HepG2 (cell line): Measurements from ENCODE around the gene SQSTM1. TPM values are rescaled to one million over a fixed set of nuclear protein-coding genes. Genes with fewer than 3 reads are reported as not detected.

Experiments
- ATAC-seq: fragments of 200-7000 bp; cut with Tn5 transposase; 3 replicates; pipeline ENCODE4 v1.9.1; 2020; ENCODE audit warnings: mild to moderate bottlenecking, moderate library complexity
- BruUV-seq: library from RNA; stranded (reverse); fragments of 400-500 nt; replicated peaks from 2 replicates; lab custom pipeline; 2021; lab: Mats Ljungman, UMichigan
- CTCF ChIA-PET: fragments of 300-600 bp; formaldehyde crosslinking; extraction: SDS; loops from one replicate; lab custom pipeline; 2021; ENCODE audit warnings: low total read pairs, inconsistent platforms, low intra/inter-chr PET ratio; lab: Yijun Ruan, JAX
- POLR2A ChIA-PET: fragments of 350-600 bp; sonication (Branson Sonifier 250); formaldehyde crosslinking; loops from one replicate; lab custom pipeline; 2020; ENCODE audit warnings: antibody characterized with exemption, inconsistent platforms; lab: Yijun Ruan, JAX
- DNase-seq: peaks from one replicate; pipeline ENCODE4 v3.0.0-alpha.2; 2015; ENCODE audit warnings: low spot score
- FAIRE-seq: peaks from 3 replicates; lab custom pipeline; 2011; peaks lifted over from hg19 to GRCh38; lab: Jason Lieb, UNC
- H2AFZ ChIP-seq: one replicate; pipeline ENCODE4 v1.6.1; 2011; ENCODE audit warnings: low read length, inconsistent platforms
- H3K27ac ChIP-seq: fragments of 300-600 bp; 3 replicates; pipeline ENCODE4 v1.8.0; 2011; ENCODE audit warnings: mixed run types, mild to moderate bottlenecking, mixed read lengths, low read length, inconsistent platforms; ENCODE audit not compliant: insufficient read depth; ENCODE audit errors: extremely low read length
- H3K27me3 ChIP-seq, 2 experiments: fragments of 200-600 bp in 1 of 2; 2 replicates in 1 of 2; 3 replicates in 1 of 2; pipeline versions ENCODE4 v1.6.0 to v1.8.0; 2011; ENCODE audit warnings: low read length in 2 of 2, mild to moderate bottlenecking in 2 of 2, moderate library complexity in 2 of 2, inconsistent platforms in 1 of 2; ENCODE audit not compliant: insufficient read depth in 2 of 2, control insufficient read depth in 1 of 2
- H3K36me3 ChIP-seq, 2 experiments: fragments of 200-600 bp in 1 of 2; replicated peaks in 1 of 2; 2 replicates in 1 of 2; 3 replicates in 1 of 2; pipeline versions ENCODE4 v1.5.1 to v1.8.0; 2011; ENCODE audit warnings: low read length in 2 of 2, inconsistent platforms in 1 of 2; ENCODE audit not compliant: insufficient read depth in 2 of 2, control insufficient read depth in 1 of 2
- H3K4me1 ChIP-seq: 2 replicates; pipeline ENCODE4 v1.5.1; 2012; ENCODE audit warnings: low read length, inconsistent platforms; ENCODE audit not compliant: insufficient read depth
- H3K4me2 ChIP-seq: 2 replicates; pipeline ENCODE4 v1.6.0; 2011; ENCODE audit warnings: low read depth, low read length, inconsistent platforms
- H3K4me3 ChIP-seq, 3 experiments: fragments of 200-600 bp in 1 of 3; sonication (generic), shearing (Covaris generic) in 1 of 3; replicated peaks in 1 of 3; 2 replicates each; pipeline ENCODE4 v1.5.1; 2011 to 2016; ENCODE audit warnings: low read length in 3 of 3, inconsistent platforms in 2 of 3, low read depth in 2 of 3, mild to moderate bottlenecking in 2 of 3, control low read depth in 1 of 3, mixed read lengths in 1 of 3; ENCODE audit not compliant: insufficient read depth in 1 of 3
- H3K79me2 ChIP-seq: one replicate; pipeline ENCODE4 v1.6.1; 2011; ENCODE audit warnings: low read length, inconsistent platforms; ENCODE audit not compliant: insufficient read depth
- H3K9ac ChIP-seq: 2 replicates; pipeline ENCODE4 v1.6.0; 2011; ENCODE audit warnings: mild to moderate bottlenecking, low read depth, low read length, inconsistent platforms; ENCODE audit not compliant: insufficient read depth
- H3K9me3 ChIP-seq: 2 replicates; pipeline ENCODE4 v1.5.1; 2012; ENCODE audit warnings: mild to moderate bottlenecking, low read length
- H4K20me1 ChIP-seq: 2 replicates; pipeline ENCODE4 v1.6.0; 2011; ENCODE audit warnings: inconsistent platforms, mild to moderate bottlenecking, low read length, moderate library complexity; ENCODE audit not compliant: insufficient read depth
- AGO2 ChIP-seq: fragments of 200-400 bp; formaldehyde crosslinking; optimal IDR thresholded peaks from 2 replicates; pipeline ENCODE3; 2017; ENCODE audit warnings: mild to moderate bottlenecking, low read depth, low read length, moderate library complexity
- CENPT ChIP-seq: sonication (generic); formaldehyde crosslinking; IDR thresholded peaks from 2 replicates; pipeline ENCODE4 v1.8.0; 2022; ENCODE audit warnings: low read depth, mild to moderate bottlenecking, moderate library complexity, missing genetic modification reagents
- HIVEP1 ChIP-seq: sonication (generic); formaldehyde crosslinking; IDR thresholded peaks from 2 replicates; pipeline ENCODE4 v1.4.0; 2020; ENCODE audit warnings: mild to moderate bottlenecking, missing genetic modification reagents
- HNRNPL ChIP-seq: fragments of 200-400 bp; formaldehyde crosslinking; IDR thresholded peaks from 2 replicates; pipeline ENCODE4 v1.6.1; 2017; ENCODE audit warnings: mild to moderate bottlenecking, low read depth, low read length
- POLR2A ChIP-seq, 2 experiments: IDR thresholded peaks; 2 replicates each; pipeline ENCODE4 v1.6.1; 2011; ENCODE audit warnings: low read depth in 2 of 2, low read length in 2 of 2, mild to moderate bottlenecking in 1 of 2, moderate library complexity in 1 of 2; ENCODE audit not compliant: insufficient read depth in 1 of 2
- POLR2G ChIP-seq: fragments of 200-400 bp; formaldehyde crosslinking; IDR thresholded peaks from 2 replicates; pipeline ENCODE4 v1.6.1; 2018; ENCODE audit warnings: mild to moderate bottlenecking, low read depth, low read length, moderate library complexity
- RBFOX2 ChIP-seq: fragments of 200-400 bp; formaldehyde crosslinking; IDR thresholded peaks from 2 replicates; pipeline ENCODE4 v1.6.1; 2017; ENCODE audit warnings: low read depth, mild to moderate bottlenecking, low read length
- RBM22 ChIP-seq: fragments of 200-400 bp; formaldehyde crosslinking; optimal IDR thresholded peaks from 2 replicates; pipeline ENCODE3; 2017; ENCODE audit warnings: mild to moderate bottlenecking, low read length, moderate library complexity
- SP4 ChIP-seq: sonication (generic); formaldehyde crosslinking; IDR thresholded peaks from 2 replicates; pipeline ENCODE4 v1.8.1; 2023; ENCODE audit warnings: mild to moderate bottlenecking, missing genetic modification reagents
- ZBTB38 ChIP-seq: sonication (generic); formaldehyde crosslinking; IDR thresholded peaks from 2 replicates; pipeline ENCODE4 v1.5.1; 2020; ENCODE audit warnings: mild to moderate bottlenecking, missing genetic modification reagents
- WGBS: methylation state at CpG from one replicate; pipeline ENCODE4 v1.1.6; 2017; ENCODE audit warnings: low lambda C conversion rate; 5-methylcytosine and 5-hydroxymethylcytosine counted together
- in situ Hi-C: cut with HindIII; loops from 2 replicates; pipeline ENCODE4 v1.10.0; 2017; ENCODE audit warnings: low pct_unique_long_range_greater_than_20kb; ENCODE audit not compliant: extremely low pct_ligation_motif_present
- intact Hi-C: fragments of 100-400 bp; cut with micrococcal nuclease; formaldehyde crosslinking; loops from one replicate; pipeline ENCODE4 v1.10.0; 2022; ENCODE audit not compliant: unreplicated experiment
- polyA plus RNA-seq, 8 experiments: library from polyadenylated mRNA; depleted of rRNA in 3 of 8; stranded (reverse) in 7 of 8; unstranded in 1 of 8; fragments of >200 nt; fragmentation: Illumina TruSeq in 4 of 8; extraction: Trizol in 4 of 8; gene quantifications; 2 replicates each; pipeline versions ENCODE4 v1.2.1 to v1.2.3, GENCODE V29; 2011 to 2016; ENCODE audit warnings: low read depth in 4 of 8, missing spikeins in 1 of 8, mixed read lengths in 1 of 8; ENCODE audit not compliant: insufficient read depth in 1 of 8
- total RNA-seq, 5 experiments: library from RNA; depleted of rRNA; stranded (reverse); fragments of >200 nt; fragmentation: Illumina TruSeq; extraction: Trizol; gene quantifications; 2 replicates each; pipeline ENCODE4 v1.2.3, GENCODE V29; 2016; ENCODE audit warnings: low read depth in 1 of 5
- TF ChIP-seq, protein P1 (sequence below): sonication (generic); formaldehyde crosslinking; IDR thresholded peaks from 2 replicates; pipeline ENCODE4 v1.5.0; 2020; ENCODE audit warnings: mild to moderate bottlenecking, missing genetic modification reagents, borderline replicate concordance
- TF ChIP-seq, protein P2 (sequence below): sonication (generic); formaldehyde crosslinking; IDR thresholded peaks from 2 replicates; pipeline ENCODE4 v1.5.1; 2020; ENCODE audit warnings: mild to moderate bottlenecking, missing genetic modification reagents, moderate library complexity

Gene SQSTM1
- total and polyA plus RNA-seq, 2 of the 13 experiments (the other 11 are each of a cell fraction or from before 2014, with no cell fraction given), result 90.9 to 160 TPM

DNA sequence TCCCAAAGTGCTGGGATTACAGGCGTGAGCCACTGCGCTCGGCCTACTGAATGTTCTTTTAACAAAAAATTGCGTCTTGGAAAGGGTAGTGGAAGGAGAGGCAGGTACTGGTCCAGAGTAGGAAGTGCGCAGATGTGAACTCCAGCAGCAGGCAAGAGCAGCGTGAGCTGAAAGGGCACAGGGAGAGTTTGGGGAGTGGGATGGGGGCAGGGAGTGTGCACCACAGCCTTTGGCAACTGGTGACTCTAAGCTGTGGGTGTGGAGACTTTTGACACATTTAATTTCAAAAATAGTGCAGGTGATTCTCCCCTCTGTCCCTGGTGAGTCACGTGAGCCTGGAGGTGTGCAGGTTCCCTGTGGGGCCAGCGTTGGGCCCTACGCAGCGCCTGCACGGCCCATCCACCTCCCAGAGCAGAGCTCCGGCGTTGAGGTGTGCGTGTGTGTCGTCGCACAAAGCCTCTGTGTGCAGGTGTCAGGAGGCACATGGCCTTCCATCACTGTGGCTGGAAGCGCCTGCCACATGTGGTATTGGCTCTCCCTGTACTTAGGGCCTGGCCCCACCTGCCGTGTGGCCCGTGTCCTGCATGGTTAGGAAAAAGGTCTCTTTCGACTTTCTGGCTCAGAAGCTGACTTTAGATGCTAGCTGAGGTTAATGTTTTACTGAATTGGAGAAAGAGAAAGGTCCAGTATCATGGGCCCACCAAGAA, 11.5 kb downstream of the SQSTM1 start:
- POLR2A ChIA-PET, result interaction anchor here (1.0 to 2.9 kb wide), 8 partner anchors 10 to 69 kb away, joined by 3 to 9 read pairs (median 5); partner anchors contain the start of genes LTC4S and SQSTM1

More for the DNA sequence above, 11.5 kb downstream of the SQSTM1 start:
- no peaks in the 10 kb centered on the region for H3K9me3 ChIP-seq
- H3K9ac ChIP-seq, result no peak overlapping the region
- H3K27me3 ChIP-seq, result no peaks in the 10 kb centered on the region
- intact Hi-C loops, result no loop called here
- H2AFZ ChIP-seq, result no peak overlapping the region
- WGBS, result 97% methylated on average over 19 of the region's 20 CpGs
- no peak overlapping the region for H3K4me3 ChIP-seq
- TF ChIP-seq RBM22, result peak; percentile 90
- TF ChIP-seq, protein P1, sequence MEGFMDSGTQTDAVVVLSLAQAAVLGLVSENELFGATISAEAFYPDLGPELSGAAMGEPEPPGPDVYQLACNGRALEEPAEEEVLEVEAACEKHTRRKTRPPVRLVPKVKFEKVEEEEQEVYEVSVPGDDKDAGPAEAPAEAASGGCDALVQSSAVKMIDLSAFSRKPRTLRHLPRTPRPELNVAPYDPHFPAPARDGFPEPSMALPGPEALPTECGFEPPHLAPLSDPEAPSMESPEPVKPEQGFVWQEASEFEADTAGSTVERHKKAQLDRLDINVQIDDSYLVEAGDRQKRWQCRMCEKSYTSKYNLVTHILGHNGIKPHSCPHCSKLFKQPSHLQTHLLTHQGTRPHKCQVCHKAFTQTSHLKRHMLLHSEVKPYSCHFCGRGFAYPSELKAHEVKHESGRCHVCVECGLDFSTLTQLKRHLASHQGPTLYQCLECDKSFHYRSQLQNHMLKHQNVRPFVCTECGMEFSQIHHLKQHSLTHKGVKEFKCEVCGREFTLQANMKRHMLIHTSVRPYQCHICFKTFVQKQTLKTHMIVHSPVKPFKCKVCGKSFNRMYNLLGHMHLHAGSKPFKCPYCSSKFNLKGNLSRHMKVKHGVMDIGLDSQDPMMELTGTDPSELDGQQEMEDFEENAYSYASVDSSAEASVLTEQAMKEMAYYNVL (CRISPR knock-in tag), result no peak
- TF ChIP-seq RBFOX2, result peak; percentile 91
- TF ChIP-seq HNRNPL, result 0 out of 2 replicates have a peak, but pooled peaks have one; percentile 26
- peak; percentile 95 for TF ChIP-seq AGO2
- TF ChIP-seq SP4 (CRISPR knock-in tag), result peak; percentile 41; the same call in 1 of the 2 replicates
- peak; percentile 47; the same call in 1 of the 2 replicates for TF ChIP-seq ZBTB38 (CRISPR knock-in tag)
- TF ChIP-seq, protein P2, sequence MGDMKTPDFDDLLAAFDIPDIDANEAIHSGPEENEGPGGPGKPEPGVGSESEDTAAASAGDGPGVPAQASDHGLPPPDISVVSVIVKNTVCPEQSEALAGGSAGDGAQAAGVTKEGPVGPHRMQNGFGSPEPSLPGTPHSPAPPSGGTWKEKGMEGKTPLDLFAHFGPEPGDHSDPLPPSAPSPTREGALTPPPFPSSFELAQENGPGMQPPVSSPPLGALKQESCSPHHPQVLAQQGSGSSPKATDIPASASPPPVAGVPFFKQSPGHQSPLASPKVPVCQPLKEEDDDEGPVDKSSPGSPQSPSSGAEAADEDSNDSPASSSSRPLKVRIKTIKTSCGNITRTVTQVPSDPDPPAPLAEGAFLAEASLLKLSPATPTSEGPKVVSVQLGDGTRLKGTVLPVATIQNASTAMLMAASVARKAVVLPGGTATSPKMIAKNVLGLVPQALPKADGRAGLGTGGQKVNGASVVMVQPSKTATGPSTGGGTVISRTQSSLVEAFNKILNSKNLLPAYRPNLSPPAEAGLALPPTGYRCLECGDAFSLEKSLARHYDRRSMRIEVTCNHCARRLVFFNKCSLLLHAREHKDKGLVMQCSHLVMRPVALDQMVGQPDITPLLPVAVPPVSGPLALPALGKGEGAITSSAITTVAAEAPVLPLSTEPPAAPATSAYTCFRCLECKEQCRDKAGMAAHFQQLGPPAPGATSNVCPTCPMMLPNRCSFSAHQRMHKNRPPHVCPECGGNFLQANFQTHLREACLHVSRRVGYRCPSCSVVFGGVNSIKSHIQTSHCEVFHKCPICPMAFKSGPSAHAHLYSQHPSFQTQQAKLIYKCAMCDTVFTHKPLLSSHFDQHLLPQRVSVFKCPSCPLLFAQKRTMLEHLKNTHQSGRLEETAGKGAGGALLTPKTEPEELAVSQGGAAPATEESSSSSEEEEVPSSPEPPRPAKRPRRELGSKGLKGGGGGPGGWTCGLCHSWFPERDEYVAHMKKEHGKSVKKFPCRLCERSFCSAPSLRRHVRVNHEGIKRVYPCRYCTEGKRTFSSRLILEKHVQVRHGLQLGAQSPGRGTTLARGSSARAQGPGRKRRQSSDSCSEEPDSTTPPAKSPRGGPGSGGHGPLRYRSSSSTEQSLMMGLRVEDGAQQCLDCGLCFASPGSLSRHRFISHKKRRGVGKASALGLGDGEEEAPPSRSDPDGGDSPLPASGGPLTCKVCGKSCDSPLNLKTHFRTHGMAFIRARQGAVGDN (CRISPR knock-in tag), result 0 out of 2 replicates have a peak, but pooled peaks have one; percentile 29
- TF ChIP-seq POLR2G, result peak; percentile 38
- no peak for TF ChIP-seq HIVEP1 (CRISPR knock-in tag)
- no peak for TF ChIP-seq CENPT (CRISPR knock-in tag)
- TF ChIP-seq POLR2A (IDR thresholded peaks at IDR 0.05; ENCODE audit: insufficient read depth in 1 of 2, low read depth in 2 of 2, low read length in 2 of 2), result peak in 1 of 2 experiments; percentile 52; a peak in 3 of 4 replicates
- TF ChIP-seq, all 625 proteins: peak for 9
- Histone ChIP-seq H3K36me3 (peaks cover 42 to 74% of the 10 kb centered on the region in 2 experiments), H3K4me1 (peaks cover 31% of the 10 kb centered on the region), H3K27ac (no peak overlapping the region), H3K79me2 (peaks cover 3% of the 10 kb centered on the region), H3K4me2 (no peak overlapping the region), H4K20me1 (peaks cover 21% of the 10 kb centered on the region; the same call in 1 of the 2 replicates)
- in situ Hi-C loops, result no loop called here
- no peak for DNase-seq
- BruUV-seq, result no TSS peak
- CTCF ChIA-PET, result no interaction called here
- ATAC-seq, result peak; percentile 25
- no peak for FAIRE-seq
